RWPE1 (cell line): Measurements from ENCODE around the gene VEGFC.

ENCODE experiments used
- CTCF ChIA-PET: fragments of 350-600 bp; sonication (Branson Sonifier 250); formaldehyde crosslinking; extraction: SDS; loops from one replicate; lab custom pipeline; 2021; lab: Yijun Ruan, JAX
- POLR2A ChIA-PET: fragments of 400-600 bp; formaldehyde crosslinking; extraction: SDS; loops from one replicate; lab custom pipeline; 2020; ENCODE audit warnings: antibody characterized with exemption; ENCODE audit not compliant: low non-redundant PET; lab: Yijun Ruan, JAX
- DNase-seq: peaks from one replicate; pipeline ENCODE4 v3.0.0; 2012; ENCODE audit warnings: low spot score
- H3K27ac ChIP-seq: fragments of 450-650 bp; 2 replicates; pipeline ENCODE4 v1.5.1; 2017
- CTCF ChIP-seq: fragments of 450-650 bp; conservative IDR thresholded peaks from 2 replicates; pipeline ENCODE4 v1.5.1; 2017; ENCODE audit warnings: low read depth, mild to moderate bottlenecking

VEGFC gene

GRCh38 chr4:176654565-176655216, 138.0 kb downstream of the VEGFC start:
- no peak for DNase-seq
- ChIA-PET POLR2A (no interaction called here), CTCF (interaction anchor here (0.7 kb wide), 1 partner anchor 18 kb away, joined by 4 read pairs; no protein-coding TSS in a partner anchor)
- H3K27ac ChIP-seq = no peak overlapping the region
- no peak for TF ChIP-seq CTCF

GRCh38 chr4:176653401-176654220, 139.1 kb downstream of the VEGFC start:
- CTCF ChIA-PET = no interaction called here
- no peak for DNase-seq
- TF ChIP-seq CTCF = no peak
- H3K27ac ChIP-seq = no peak overlapping the region
- POLR2A ChIA-PET = no interaction called here

- no peak for TF ChIP-seq CTCF
- ChIA-PET POLR2A (no interaction called here), CTCF (no interaction called here)
- no peak overlapping the region for H3K27ac ChIP-seq
- no peak for DNase-seq
Observed at GRCh38 chr4:176646311-176646710, 146.4 kb downstream of the VEGFC start.

DNA sequence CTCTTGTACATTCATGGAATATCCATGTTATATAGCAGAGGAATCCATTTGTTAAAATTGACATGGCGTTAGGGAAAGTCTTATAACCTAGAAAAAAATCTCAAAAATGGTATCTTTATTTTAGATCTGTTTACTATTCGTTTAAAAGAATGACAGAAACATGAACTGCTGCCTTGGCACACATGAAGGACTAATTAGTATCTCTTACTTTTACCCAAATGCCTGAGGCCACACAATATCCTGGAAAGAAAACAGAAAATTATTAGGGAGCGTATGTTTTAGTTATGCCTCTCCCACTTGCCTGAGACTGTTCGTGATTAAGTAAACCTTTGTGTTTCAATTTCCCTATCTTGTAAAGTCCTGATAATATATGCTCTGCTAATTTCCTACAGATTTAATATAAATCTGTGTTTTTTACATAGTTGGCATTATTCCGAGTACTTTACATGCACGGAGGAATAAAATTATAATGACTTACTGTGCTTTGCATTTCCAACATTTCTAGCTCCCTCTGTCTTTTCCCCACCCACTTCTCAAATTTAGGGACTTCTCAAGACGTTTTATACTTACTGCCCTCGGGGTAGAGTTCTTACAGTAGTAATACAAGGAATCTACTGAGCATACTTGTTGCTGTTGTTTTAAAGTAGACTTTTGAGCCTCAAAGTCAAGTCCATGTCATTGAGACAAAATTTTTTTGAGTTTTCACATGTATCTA, 147.3 kb downstream of the VEGFC start:
- H3K27ac ChIP-seq = no peak overlapping the region
- DNase-seq = no peak
- ChIA-PET CTCF (no interaction called here), POLR2A (no interaction called here)
- TF ChIP-seq CTCF = no peak

DNA sequence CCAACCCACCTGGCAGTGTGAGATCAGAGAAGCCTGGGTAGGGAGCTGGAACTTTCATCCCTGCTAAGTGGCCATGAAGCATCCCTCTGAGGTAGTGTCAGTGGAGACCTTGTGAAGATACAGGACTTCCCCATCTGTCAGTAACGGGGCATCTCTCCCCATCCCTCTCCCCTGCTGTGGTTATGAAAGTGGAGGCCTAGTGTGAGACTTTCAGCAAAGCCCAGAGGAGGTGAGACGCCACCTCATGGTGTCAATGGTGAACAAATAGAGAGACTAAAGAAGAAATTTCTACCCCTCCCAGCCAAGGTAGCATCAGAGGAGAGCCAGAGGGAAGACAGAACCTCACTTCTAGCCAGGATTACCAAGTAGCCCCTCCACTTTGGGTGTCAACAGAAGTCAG, 150.2 kb downstream of the VEGFC start:
- H3K27ac ChIP-seq = no peak overlapping the region
- ChIA-PET CTCF (no interaction called here), POLR2A (no interaction called here)
- DNase-seq = no peak
- TF ChIP-seq CTCF = no peak

GRCh38 chr4:176641237-176641636, 151.5 kb downstream of the VEGFC start:
- TF ChIP-seq CTCF = no peak
- no peak overlapping the region for H3K27ac ChIP-seq
- CTCF ChIA-PET = no interaction called here
- no peak for DNase-seq
- POLR2A ChIA-PET = no interaction called here
